Eye (tissue), 1 donor: Measurements from ENCODE around the gene OR6N2.

Source experiments
- DNase-seq: peaks from one replicate; pipeline ENCODE4 v3.0.0-alpha.2; 2015

OR6N2 gene

GRCh38 chr1:158781104-158781503 is at the start of gene OR6N2:
TSS of gene OR6N2 (minus strand) at chr1:158781204. CDS start at chr1:158777635, 3,569 bp downstream.
- no peak for DNase-seq

GRCh38 chr1:158830074-158830677 is 49.2 kb upstream of the OR6N2 start:
- no peak for DNase-seq

DNA sequence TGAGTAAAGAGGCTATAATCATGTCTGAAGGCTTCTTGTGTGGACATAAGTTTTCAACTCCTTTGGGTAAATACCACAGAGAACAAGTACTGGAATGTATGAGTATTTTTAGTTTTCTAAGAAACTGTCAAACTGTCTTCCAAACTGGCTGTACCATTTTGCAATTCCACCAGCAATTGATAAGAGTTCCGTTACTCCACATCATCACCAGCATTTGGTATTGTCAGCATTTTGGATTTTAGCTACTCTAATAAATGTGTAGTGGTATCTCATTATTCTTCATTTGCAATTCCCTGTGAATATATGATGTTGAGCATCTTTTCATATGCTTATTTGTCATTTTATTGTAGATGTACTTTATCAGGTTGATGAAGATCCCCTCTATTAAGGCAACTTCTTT is 40.7 kb upstream of the OR6N2 start:
- no peak for DNase-seq

DNA sequence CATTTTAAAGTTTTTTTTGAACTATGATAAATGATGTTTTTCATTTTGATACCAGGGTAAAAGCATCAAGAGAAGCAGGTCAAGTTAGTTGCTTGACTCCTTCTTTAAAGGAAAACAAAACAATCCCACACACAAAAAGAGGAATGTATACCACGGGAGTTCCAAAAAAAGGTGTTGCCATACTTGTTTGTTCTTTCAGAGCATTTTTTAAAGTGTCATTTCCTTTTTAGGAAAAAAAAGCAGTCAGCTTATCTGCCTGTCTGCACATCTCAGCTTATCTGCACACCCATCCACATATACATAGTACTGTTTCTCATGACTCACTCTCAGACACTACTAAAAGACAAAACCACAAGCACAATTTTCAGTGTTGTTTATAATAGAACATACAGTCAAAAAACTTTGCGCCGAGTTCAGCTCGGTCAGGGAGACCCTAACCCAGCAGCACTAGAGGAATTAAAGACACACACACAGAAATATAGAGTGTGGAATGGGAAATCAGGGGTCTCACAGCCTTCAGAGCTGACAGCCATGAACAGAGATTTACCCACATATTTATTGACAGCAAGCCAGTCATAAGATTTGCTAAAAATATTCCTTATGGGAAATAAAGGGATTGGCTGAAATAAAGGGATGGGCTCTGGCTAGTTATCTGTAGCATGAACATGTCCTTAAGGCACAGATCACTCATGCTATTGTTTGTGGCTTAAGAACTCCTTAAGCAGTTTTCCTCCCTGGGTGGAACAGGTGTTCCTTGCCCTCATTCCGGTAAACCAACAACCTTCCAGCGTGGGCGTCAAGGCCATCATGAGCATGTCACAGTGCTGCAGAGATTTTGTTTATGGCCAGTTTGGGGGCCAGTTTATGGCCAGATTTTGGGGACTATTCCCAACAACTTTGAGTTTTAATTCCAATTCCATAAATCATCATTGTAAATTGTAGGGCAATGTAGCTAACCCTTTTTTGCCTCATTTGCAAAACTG is 38.7 kb upstream of the OR6N2 start:
- no peak for DNase-seq

DNA sequence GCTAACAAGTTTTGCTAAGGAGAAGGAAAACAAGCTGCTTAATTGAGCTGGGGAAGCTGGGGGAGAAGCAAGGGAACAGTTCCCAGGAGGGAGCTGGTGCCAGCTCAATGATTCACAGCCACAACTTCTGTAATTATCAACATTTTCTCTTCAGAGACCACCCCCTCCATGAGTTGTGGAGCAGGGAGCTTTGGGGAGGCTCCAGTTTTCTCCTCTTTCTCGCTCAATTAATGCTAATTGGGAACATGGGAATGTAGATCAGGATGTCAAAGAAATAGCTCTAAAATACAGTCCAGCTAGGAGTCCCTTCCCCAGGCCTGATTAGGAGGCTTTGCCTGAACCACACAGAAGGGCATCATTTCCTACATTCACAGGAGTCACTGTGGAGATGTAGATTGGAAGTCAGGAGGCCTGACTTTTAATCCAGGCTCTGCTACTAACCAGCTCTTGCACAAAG is 38.0 kb upstream of the OR6N2 start:
- DNase-seq, result no peak

DNA sequence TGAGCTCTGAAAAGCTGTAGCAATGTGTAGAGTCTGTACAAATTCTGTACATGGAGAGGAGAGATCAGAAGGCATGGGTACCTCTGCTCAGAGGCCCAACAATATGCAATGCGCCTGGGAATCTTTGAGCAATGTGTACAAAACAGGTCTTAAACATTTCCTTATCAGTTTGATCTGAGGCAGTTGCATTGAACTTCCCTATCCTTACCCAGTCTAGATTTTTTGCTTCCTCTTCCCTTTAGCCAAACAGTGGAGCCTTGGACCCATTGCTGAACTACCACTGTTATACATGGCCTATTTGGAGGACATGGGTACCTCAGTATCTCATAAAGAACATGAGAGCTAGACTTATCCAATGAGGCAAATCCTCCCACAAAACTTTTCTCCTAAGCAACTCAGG is 37.6 kb upstream of the OR6N2 start:
- DNase-seq, result no peak

GRCh38 chr1:158814970-158815369 is 34.0 kb upstream of the OR6N2 start:
- DNase-seq, result no peak

DNA sequence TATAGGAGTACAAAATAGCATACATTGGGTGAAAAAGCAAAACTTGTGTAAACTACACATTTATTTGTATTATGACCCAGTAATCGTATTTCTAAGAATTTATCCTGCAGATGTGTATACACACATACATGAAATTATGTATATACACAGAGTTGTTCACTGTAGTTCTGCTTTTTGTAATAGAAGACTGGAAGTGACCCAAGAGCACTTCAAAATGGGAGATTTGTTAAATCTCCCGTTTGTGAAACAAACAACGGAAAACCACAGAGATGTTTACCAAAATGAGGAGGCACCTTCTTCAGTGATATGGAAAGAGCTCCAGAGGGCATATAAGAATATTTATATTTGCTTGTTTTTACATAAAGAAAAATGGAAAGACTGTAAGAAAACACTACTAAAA is 32.2 kb upstream of the OR6N2 start:
- DNase-seq, result no peak

DNA sequence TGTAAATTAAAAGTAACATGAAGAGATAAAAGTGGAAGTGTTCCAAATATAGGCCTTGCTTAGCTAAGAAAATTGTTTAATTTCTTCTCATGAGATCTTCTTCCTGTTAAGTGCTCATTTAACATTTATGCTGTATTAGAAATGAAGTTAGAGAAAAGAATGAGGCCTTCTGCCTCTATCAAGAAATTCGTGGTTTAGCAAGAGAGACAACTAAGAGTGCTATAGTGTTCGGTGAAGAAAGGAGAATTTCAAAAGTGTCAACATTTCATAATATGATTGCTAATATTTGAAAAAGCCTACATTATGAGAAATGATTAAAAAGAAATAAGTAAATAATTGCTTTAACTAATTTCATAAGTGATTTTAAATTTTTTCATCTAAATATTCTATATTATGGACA is 31.3 kb upstream of the OR6N2 start:
- DNase-seq, result no peak

DNA sequence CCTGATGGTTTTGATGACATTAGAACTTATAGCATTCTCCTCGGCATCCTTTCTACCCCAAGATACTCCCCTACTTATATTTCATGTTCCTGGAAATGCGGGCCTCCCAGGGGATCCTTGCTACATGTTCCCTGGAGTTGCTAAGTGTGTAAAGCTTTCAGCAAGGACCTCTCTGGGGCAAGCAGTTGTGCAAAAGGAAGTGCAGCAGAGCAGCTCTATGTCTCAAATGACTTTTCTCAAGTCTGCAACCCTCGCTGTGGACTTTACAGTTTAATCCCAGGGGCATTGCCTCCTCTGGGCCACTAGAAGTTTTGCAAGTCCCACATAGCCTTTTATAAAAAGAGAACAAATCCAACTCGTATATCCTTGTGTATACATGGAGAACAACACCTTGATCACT is 29.3 kb upstream of the OR6N2 start:
- DNase-seq, result no peak

- DNase-seq, result no peak
Measured at GRCh38 chr1:158809862-158810261, 28.9 kb upstream of the OR6N2 start.

DNA sequence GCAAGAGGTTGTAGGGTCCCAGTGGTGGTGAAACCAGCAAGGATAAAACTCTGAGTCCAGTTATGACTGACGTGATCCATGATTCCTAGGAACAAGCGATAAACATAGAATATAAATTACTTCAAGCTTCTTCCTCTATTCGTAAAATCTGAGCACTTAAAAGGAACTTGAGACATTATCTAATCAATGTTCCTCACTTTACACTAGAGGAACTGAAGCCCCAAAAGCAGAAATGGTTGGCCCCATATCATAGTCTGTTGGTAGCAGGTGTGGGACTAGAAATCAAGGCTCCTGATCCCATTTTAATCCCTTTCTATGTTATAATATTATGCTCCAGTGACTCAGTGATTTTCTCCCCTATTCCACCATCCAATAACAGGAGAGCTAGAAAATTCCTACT is 28.3 kb upstream of the OR6N2 start:
- no peak for DNase-seq

DNA sequence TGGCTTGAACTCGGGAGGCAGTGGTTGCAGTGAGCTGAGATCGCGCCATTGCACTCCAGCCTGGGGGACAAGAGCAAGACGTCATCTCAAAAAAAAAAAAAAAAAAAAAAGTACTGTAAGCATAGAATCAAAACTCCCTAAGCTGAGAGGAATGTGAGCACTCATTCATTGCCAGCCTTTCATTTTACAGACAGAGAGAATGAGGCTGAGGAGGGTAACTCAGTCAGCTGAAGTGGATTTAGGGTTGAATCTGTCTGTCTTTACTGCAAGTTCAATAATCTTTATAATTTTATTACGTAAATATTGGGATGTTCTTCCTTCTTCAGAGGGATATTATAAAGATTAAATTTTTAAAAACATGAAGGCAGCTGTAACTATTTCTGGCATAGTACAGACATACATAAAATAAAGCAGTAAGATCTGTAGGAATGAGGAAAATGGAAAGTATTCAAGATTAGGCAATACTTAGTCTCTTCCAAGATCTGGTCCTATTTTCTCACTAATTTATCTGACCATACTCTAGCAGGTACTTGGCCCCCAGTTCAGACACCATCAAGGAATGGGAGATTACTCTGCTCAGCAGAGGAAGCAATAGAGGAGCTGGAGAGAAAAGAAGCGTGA is 26.0 kb upstream of the OR6N2 start:
- no peak for DNase-seq

DNA sequence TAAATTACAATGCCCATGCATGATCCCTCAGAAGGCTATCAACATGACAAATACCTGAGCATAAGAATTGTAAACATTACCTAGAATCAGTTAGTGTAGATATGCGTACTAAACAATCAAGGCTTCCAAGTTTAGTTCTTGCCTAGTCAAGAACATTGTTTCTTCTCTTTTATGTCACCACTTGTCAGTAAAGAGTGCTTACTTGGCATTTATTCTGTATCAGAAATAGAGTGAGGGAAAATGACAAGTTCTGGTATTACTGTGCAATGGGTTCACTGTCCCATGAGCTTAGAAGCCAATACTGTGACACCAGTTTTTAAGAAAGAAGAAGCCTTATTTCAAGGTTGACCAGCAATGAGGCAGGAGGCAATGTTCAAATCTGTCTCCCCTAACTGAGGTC is 22.7 kb upstream of the OR6N2 start:
- no peak for DNase-seq

DNA sequence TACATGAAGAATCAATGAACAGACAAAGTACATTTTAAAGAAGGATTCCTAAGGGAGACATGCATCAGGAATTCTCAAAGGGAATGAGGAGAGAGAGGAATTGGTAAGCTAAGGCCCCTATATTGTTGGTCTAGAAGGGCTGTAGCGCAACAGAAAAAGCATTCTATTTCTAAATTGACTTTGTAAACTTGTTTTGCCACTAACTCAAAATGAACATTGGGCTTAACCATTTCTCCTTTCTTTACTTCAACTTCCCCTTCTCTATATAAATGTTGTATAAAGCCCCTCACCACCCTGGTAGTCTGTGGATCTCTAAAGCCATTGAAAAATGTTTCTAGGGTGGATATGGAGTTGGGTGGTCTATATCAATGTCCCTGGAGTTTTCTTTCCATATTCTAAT is 20.4 kb upstream of the OR6N2 start:
- no peak for DNase-seq

- DNase-seq, result no peak
Measured at GRCh38 chr1:158800526-158800925, 19.5 kb upstream of the OR6N2 start.

- DNase-seq, result no peak
Measured at GRCh38 chr1:158799689-158800088, 18.7 kb upstream of the OR6N2 start.

- DNase-seq, result no peak
Measured at GRCh38 chr1:158798531-158798930, 17.5 kb upstream of the OR6N2 start.

- no peak for DNase-seq
Measured at GRCh38 chr1:158794247-158794646, 13.2 kb upstream of the OR6N2 start.

DNA sequence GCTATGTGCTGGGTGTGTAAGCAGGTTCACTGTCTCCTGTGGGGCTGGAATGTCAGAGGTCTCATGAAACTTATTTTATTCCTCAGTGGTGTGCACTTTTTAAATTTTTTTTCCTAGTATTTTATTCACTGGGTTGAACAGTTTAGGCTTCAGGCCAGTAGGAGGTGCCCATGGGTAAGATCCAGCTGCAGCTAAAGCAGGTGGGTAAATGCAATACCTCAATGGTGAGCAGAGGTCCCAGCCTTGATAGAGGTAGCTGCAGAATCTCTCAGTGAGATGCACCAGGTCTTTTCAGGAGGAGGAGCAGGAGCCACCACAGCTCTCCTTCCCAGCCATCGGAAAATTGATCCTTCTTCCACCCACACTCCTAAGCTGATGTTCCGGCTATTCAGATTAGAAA is 12.6 kb upstream of the OR6N2 start:
- DNase-seq, result no peak

- no peak for DNase-seq
Measured at GRCh38 chr1:158771950-158772866, 8.8 kb downstream of the OR6N2 start, which contains the start of gene OR6N1. TSS of gene OR6N1 (minus strand) at chr1:158772195. CDS start at chr1:158766682, 5,513 bp downstream.

- DNase-seq, result no peak
Measured at GRCh38 chr1:158754420-158754819, 26.6 kb downstream of the OR6N2 start, which contains the start of gene OR6K6. TSS of gene OR6K6 (plus strand) at chr1:158754720. CDS start at chr1:158754888, 168 bp downstream.
